ENCODE data around the gene FOXD2.

DNA sequence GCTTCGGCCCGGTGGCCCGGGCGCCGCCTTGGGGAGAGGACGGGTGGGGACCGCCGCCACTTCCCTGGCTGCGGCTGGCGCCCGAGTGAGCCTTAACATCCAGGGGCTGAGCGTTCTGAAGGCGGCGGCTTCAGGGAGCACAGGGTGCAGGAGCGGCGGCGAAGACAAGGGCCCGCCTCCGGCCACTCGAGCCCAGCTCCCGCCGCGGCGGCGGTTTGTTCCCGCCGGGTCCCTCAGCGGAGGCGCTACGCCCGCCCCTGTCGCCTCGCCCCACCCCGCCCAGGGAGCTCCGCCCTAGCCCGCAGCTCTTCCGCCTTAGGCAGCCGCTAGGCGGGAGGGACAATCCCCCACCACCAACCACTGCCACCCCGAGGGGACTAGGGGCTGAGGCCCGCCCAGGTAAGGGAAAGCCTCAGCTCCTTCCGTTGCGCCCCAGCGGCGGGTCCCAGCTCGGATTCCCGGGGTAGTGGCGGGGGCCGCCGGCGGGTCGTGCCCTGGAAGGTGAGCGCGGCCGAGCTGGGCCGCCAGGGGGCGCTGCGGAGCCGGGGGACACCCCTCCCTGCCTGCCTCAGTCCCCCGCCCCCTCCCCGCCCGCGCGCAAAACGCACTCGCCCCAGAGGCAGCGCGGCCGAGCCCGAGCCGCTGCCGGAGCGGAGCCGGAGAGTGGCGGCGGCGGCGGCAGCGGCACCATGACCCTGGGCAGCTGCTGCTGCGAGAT is at the start of gene FOXD2:
- TF ChIP-seq, protein P1, sequence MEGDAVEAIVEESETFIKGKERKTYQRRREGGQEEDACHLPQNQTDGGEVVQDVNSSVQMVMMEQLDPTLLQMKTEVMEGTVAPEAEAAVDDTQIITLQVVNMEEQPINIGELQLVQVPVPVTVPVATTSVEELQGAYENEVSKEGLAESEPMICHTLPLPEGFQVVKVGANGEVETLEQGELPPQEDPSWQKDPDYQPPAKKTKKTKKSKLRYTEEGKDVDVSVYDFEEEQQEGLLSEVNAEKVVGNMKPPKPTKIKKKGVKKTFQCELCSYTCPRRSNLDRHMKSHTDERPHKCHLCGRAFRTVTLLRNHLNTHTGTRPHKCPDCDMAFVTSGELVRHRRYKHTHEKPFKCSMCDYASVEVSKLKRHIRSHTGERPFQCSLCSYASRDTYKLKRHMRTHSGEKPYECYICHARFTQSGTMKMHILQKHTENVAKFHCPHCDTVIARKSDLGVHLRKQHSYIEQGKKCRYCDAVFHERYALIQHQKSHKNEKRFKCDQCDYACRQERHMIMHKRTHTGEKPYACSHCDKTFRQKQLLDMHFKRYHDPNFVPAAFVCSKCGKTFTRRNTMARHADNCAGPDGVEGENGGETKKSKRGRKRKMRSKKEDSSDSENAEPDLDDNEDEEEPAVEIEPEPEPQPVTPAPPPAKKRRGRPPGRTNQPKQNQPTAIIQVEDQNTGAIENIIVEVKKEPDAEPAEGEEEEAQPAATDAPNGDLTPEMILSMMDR (IDR thresholded peaks at IDR 0.05; ENCODE audit: low read depth, low read length), result peak; percentile 55
- peak; percentile 69 for TF ChIP-seq POLR2A (IDR thresholded peaks at IDR 0.05; ENCODE audit: extremely low read depth, insufficient read length)
- TF ChIP-seq, protein P2, sequence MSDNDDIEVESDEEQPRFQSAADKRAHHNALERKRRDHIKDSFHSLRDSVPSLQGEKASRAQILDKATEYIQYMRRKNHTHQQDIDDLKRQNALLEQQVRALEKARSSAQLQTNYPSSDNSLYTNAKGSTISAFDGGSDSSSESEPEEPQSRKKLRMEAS (IDR thresholded peaks at IDR 0.05; ENCODE audit: low read depth, low read length), result no peak
- no peak for TF ChIP-seq MYC (IDR thresholded peaks at IDR 0.05; ENCODE audit: low read depth, low read length)

Measured in NB4 (cell line).